HFF-Myc (cell line): ENCODE measurements around the gene ADIG.
A peak's percentile ranks its signal among the peaks of the same experiment; 100 is the strongest.

Source experiments
- DNase-seq: peaks from one replicate; pipeline ENCODE4 v3.0.0-alpha.2; 2011; ENCODE audit warnings: low read depth; ENCODE audit errors: extremely low read depth
- H3K4me3 ChIP-seq: replicated peaks from 2 replicates; pipeline ENCODE4 v1.5.1; 2011; ENCODE audit warnings: low read depth, mild to moderate bottlenecking, control low read depth, low read length
- CTCF ChIP-seq: IDR thresholded peaks from 2 replicates; pipeline ENCODE4 v1.5.1; 2012; ENCODE audit warnings: mild to moderate bottlenecking, low read depth, low read length, control low read depth; ENCODE audit errors: missing control alignments

Gene ADIG

GRCh38 chr20:38601216-38602184, 20.5 kb downstream of the ADIG start, which contains the start of gene ARHGAP40:
Gene ARHGAP40 (plus strand): TSS chr20:38601809.
- 0 out of 2 replicates have a peak within 1 kb of the TSS, but pooled peaks have one; percentile 2 for H3K4me3 ChIP-seq
- TF ChIP-seq CTCF, result no peak
- DNase-seq, result no peak

GRCh38 chr20:38602185-38602581, 21.2 kb downstream of the ADIG start:
- no peak overlapping the region for H3K4me3 ChIP-seq
- no peak for TF ChIP-seq CTCF
- no peak for DNase-seq

- no peak for TF ChIP-seq CTCF
- no peak for DNase-seq
- no peak overlapping the region for H3K4me3 ChIP-seq
These were observed 22.3 kb downstream of the ADIG start for GRCh38 chr20:38603286-38603685.

- H3K4me3 ChIP-seq, result no peak overlapping the region
- no peak for TF ChIP-seq CTCF
- peak; percentile 6 for DNase-seq
These were observed 23.9 kb downstream of the ADIG start for GRCh38 chr20:38604873-38605303.

GRCh38 chr20:38607351-38607750, 26.4 kb downstream of the ADIG start:
- no peak overlapping the region for H3K4me3 ChIP-seq
- DNase-seq, result no peak
- TF ChIP-seq CTCF, result no peak

- TF ChIP-seq CTCF, result no peak
- no peak overlapping the region for H3K4me3 ChIP-seq
- DNase-seq, result no peak
These were observed 27.2 kb downstream of the ADIG start for GRCh38 chr20:38608188-38608587.
